ENCODE data around the gene ERGIC1.
A peak's percentile ranks its signal among the peaks of the same experiment; 100 is the strongest.

The ERGIC1 gene

DNA sequence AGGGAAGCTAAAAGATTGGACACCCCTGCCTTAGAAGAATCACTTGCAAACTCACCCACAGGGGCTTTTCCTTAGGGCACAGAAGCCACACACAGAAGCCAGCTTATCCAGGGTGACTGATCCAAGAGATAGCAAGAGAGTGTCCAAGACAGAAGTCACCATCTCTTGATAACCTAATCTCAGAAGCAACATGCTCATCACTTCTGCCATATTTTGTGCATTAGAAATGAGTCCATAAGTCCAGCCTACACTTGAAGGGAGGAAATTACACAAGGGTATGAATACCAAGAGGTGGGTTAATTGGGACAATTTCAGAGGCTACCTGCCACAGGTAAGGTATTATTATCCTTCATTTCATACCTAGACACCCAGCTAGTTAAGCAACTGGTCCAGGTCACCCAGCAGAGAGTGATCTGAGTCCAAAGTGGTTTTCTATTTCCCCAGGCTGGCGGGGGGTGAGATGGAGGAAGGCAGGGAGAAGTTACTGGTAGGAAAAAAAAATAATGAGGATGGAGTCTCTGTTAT lies 3.7 kb upstream of the ERGIC1 start:
- Mint-ChIP-seq H3K27ac (no peak overlapping the region), H3K36me3 (peaks cover 6% of the 10 kb centered on the region), H3K9me3 (peaks cover 8% of the 10 kb centered on the region), H3K4me3 (no peak overlapping the region), H3K27me3 (no peaks in the 10 kb centered on the region), H3K4me1 (peaks cover 8% of the 10 kb centered on the region)
- ATAC-seq (ENCODE audit: low read depth): no peak
- no peak for DNase-seq (ENCODE audit: low spot score in 2 of 2)

DNA sequence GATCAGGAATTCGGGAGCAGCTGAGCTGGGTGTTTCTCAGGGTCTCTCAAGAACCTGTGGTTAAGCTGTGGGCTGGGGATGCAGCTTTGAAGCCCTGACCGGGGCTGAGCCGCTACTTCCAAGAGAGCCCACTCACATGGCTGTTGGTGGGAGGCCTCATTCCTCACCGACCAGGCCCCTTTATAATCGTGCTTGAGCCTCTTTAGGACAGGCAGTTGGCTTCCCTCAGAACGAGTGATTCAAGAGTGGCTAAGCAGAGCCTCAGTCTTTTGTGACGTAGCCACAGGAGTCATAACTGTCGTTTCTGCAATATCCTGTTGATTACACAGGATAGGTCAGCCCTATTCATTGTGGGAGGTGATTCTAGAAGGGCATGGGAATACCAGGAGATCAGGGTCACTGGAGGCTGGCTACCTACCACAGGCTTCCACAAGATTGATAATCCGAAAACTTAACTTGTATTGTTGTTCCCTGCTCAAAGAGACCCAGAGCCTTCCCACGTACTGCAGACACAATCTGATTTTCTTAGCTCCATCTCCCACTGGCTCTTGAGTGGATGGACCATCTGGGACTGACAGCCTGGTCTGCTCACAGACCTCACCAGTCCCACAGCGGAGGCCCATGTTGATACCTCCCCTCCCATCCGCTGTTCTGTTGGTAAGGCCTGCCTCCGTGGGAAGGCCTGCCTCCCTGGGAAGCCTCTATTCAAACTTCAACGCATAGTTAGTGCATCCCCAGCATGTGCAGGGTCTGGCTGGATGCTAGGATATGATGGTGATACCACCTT lies 3.0 kb upstream of the ERGIC1 start:
- no peak for DNase-seq (ENCODE audit: low spot score in 2 of 2)
- Mint-ChIP-seq H3K27me3 (no peaks in the 10 kb centered on the region), H3K27ac (no peak overlapping the region), H3K36me3 (peaks cover 2% of the 10 kb centered on the region), H3K4me1 (peaks cover 15% of the 10 kb centered on the region), H3K4me3 (no peak overlapping the region), H3K9me3 (peaks cover 4% of the 10 kb centered on the region)
- ATAC-seq (ENCODE audit: low read depth): no peak

DNA sequence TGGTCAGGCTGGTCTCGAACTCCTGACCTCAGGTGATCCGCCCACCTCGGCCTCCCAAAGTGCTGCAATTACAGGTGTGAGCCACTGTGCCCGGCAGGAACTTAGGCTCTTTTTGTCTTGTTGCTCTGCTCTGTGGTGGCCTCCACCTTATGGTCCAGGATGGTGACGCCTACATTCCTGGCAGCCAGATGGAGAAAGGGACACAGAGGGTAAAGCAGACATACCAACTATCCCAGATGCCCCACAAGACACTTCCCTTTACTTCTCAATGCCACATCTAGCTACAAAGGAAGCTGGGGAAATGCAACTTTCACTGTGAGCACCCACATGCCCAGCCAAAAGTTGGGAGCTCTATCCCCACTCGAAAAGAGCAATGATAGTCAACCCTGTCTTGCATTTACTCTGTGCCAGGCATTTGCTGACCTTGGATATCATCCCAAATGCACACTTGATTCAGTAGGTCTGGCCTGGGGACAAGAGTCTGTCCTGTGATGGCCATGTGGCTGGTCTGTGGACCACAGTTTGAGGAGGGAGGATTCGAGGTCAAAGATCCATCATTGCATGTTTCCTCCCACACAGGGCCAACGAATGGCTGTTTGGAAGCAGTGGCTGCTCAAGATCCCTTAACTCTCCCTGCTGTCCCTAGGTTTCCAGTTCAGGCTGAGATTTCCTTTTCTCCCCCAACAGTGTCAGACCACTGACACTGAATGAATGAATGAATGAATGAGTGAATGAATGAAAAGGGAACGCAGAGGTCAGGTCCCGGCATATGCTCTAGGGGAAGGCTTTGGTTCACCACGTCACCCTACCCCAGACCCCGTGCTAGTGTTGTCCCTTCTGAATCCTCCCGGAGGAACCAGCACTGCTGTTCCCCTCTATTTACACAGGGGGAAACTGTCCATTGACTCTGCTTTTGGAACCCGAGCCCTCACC lies 1.4 kb upstream of the ERGIC1 start:
- Mint-ChIP-seq H3K4me1 (peaks cover 28% of the 10 kb centered on the region), H3K9me3 (no peaks in the 10 kb centered on the region), H3K4me3 (peak overlapping the region; percentile 94), H3K36me3 (peaks cover 2% of the 10 kb centered on the region), H3K27ac (peak overlapping the region; percentile 98), H3K27me3 (no peaks in the 10 kb centered on the region)
- DNase-seq (ENCODE audit: low spot score in 2 of 2) (no peak), ATAC-seq (ENCODE audit: low read depth) (no peak)

DNA sequence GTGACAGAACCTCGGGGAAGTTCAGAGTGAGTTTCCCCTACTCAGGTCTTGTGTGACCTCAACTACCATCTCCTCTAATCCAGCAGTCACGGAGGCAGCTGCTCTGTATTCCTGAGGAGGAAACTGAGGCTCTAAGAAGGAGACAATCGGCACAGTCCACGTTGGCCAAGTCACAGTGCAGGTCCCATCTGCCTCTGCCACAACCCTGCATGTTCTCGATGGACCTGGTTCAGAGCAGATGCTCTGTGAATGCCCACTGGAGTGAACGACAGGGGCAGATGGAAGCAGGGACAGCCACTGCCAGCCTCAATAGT lies 722 bp upstream of the ERGIC1 start:
- peak overlapping the region; percentile 98 for H3K27ac Mint-ChIP-seq
- H3K4me3 Mint-ChIP-seq: peak overlapping the region; percentile 94

DNA sequence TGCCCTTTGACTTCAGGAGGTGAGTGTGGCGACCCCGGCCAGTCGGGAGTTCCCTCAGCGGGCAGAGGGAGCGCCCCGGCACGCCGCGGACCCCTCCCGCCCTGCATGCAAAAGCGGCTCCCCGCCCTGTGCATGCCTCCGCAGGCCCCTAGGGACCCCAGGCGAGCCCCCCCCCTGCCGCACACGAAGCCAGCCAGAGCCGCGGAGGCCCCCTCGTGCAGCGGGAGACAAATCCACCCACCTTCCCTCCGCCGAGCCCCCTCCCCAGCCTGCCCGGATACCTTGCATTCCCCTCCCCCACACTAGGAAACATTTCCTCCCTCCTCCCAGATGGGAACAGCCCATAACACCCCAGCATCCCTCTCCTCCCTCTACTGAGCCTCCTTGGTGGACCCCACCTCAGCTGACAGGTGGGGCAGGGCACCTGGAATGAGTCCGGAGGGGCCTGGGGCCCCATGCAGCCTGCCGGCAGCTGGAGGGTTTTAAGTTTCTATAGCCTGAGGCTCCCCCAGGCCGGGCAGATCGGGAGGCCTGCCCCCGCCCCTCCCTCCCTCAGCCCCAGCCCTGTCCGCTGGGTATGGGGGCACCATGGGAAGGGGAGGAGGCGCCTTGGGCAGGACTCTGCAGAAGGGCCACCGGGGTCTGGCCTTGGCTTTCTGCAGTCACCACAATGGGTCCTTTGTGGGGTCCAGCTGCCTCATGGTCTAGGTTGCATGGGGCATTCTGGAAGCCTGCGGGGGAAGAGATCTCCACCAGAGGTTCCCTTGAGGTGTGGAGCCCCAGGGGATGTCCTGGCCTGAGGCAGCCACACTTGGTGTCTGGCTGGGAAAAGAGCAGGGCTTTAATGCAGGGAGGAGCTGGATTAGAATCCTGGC lies 601 bp downstream of the ERGIC1 start:
- H3K9me3 Mint-ChIP-seq: no peaks in the 10 kb centered on the region
- peaks cover 2% of the 10 kb centered on the region for H3K36me3 Mint-ChIP-seq
- peak in 1 of 2 donors; percentile 56 for DNase-seq (ENCODE audit: low spot score in 2 of 2)
- ATAC-seq (ENCODE audit: low read depth): peak; percentile 47
- H3K4me1 Mint-ChIP-seq: peaks cover 35% of the 10 kb centered on the region
- peak overlapping the region; percentile 98 for H3K27ac Mint-ChIP-seq
- H3K4me3 Mint-ChIP-seq: peak overlapping the region; percentile 94
- no peaks in the 10 kb centered on the region for H3K27me3 Mint-ChIP-seq

More for the DNA sequence above, 722 bp upstream of the ERGIC1 start:
- DNase-seq (ENCODE audit: low spot score in 2 of 2): peak in 1 of 2 donors; percentile 54
- H3K27me3 Mint-ChIP-seq: no peaks in the 10 kb centered on the region
- no peak for ATAC-seq (ENCODE audit: low read depth)
- peaks cover 2% of the 10 kb centered on the region for H3K36me3 Mint-ChIP-seq
- peaks cover 31% of the 10 kb centered on the region for H3K4me1 Mint-ChIP-seq
- H3K9me3 Mint-ChIP-seq: no peaks in the 10 kb centered on the region

DNA sequence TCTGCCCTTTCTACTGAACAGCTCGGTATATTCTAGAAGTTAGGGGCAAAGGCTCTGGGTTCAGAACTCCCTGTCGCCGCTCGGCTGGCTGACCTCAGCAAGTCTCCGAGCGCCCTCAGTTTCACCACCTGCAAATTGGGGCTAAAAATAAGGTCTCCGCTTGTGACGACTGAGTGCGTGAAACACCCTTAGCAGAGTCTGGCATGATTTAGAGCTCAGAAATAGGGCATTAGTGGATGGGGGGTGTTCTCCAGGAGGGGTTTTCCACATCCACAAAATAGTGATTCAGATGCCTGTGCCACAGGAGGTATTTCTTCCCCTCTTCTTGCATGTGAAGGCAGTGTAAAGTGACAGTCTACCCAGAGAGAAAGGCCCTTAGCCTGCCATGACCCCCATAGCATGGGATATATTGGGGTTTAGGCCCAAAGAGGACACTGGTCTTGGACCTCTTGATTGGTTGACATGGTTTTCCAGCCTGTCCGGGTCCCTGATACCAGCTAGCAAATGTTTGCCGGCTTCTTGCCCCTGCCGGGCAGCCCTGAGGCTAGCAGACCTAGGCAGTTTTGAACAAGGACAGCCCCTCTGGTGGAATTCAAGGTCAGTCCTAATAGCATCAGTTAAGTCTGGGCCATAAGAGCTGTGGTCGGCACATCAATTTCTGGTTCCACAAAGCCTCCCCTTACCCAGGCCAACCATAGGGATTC lies 1.4 kb downstream of the ERGIC1 start:
- DNase-seq (ENCODE audit: low spot score in 2 of 2): peak in 1 of 2 donors; percentile 16

DNA sequence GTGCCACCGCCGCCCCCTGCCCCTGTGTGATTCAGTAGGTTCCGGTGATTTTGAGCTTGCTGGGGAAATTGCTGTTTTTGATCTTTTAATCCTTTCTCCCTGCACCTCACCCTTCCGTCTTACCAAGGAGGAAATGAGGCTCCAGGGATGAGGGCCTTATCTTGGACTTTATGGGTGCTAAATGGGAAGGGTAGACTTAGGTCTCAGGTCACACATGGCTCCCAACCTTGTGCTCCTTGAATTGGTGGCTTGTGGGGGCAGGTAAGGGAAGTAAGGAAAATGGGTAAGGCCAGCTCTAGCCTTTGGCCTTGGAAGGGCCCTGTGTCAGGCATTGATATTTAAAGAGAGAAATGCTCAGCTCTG lies 1.9 kb downstream of the ERGIC1 start:
- H3K27ac Mint-ChIP-seq: peak overlapping the region; percentile 98
- peak overlapping the region; percentile 94 for H3K4me3 Mint-ChIP-seq
- DNase-seq (ENCODE audit: low spot score in 2 of 2): no peak
- no peaks in the 10 kb centered on the region for H3K27me3 Mint-ChIP-seq
- H3K9me3 Mint-ChIP-seq: no peaks in the 10 kb centered on the region
- no peak for ATAC-seq (ENCODE audit: low read depth)
- peaks cover 4% of the 10 kb centered on the region for H3K36me3 Mint-ChIP-seq
- H3K4me1 Mint-ChIP-seq: peaks cover 38% of the 10 kb centered on the region

More for the DNA sequence above, 1.4 kb downstream of the ERGIC1 start:
- Mint-ChIP-seq H3K27ac (peak overlapping the region; percentile 98), H3K9me3 (no peaks in the 10 kb centered on the region), H3K27me3 (no peaks in the 10 kb centered on the region), H3K4me1 (peaks cover 38% of the 10 kb centered on the region), H3K4me3 (peak overlapping the region; percentile 94), H3K36me3 (peaks cover 4% of the 10 kb centered on the region)
- peak; percentile 5 for ATAC-seq (ENCODE audit: low read depth)

DNA sequence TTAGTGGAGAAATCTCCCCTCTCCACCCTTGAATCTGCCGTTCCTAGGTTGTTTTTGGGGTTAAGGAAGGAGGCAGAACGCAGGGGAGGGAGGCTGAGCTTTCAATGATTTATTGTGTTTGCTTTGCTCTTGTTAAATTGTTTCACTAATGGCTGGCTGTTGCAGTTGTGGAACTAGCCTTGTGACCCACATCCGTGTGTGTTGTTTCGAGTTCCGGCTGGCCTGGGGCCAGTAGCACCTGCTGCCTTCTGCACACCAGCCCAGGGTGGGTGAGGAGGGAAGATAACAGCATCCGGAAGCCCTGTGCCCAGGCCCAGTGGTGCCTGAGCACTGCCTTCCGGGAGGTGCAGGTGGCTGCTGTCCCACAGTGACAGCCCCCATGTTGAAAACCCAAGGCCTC lies 3.6 kb downstream of the ERGIC1 start:
- Mint-ChIP-seq H3K4me3 (peak overlapping the region; percentile 83), H3K4me1 (peaks cover 38% of the 10 kb centered on the region), H3K27me3 (no peaks in the 10 kb centered on the region), H3K9me3 (no peaks in the 10 kb centered on the region), H3K36me3 (peaks cover 8% of the 10 kb centered on the region), H3K27ac (peak overlapping the region; percentile 98)
- peak; percentile 69 for ATAC-seq (ENCODE audit: low read depth)
- DNase-seq (ENCODE audit: low spot score in 2 of 2): peak; percentile 57 to 60

DNA sequence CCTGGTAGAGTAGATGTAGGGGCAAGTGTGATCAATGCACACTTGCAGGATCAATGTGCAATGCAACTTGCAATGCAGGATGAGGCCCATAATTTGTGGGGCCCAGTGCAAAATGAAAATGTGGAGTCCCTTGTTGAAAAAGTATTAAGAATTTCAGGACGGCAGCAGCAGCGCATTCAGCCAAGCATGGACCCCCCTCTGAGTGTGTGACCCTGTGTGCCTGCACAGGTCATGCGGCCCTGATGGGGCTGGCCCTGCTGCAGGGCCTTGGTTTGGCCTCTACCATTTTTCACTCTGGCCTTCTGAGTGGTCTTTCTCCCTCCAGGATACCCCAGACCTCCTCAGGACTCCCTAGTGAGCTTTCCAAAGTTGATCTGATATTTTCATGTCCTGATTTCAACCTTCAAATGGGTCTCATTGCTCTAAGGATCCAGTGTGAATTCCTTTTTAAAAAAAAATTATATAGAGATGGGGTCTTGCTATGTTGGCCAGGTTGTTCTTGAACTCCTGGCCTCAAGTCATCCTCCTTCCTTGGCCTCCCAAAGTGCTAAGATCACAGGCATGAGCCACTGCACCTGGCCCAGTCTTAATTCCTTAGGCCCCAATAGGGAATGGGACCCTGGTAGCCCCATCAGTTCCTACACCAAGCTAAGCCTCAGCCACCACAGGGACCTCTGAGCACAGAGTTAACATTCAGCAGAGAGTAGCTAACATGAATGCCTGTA lies 4.3 kb downstream of the ERGIC1 start:
- no peaks in the 10 kb centered on the region for H3K9me3 Mint-ChIP-seq
- H3K36me3 Mint-ChIP-seq: peaks cover 9% of the 10 kb centered on the region
- peak overlapping the region; percentile 83 for H3K4me3 Mint-ChIP-seq
- peaks cover 37% of the 10 kb centered on the region for H3K4me1 Mint-ChIP-seq
- ATAC-seq (ENCODE audit: low read depth): no peak
- H3K27ac Mint-ChIP-seq: peak overlapping the region; percentile 98
- H3K27me3 Mint-ChIP-seq: no peaks in the 10 kb centered on the region
- DNase-seq (ENCODE audit: low spot score in 2 of 2): no peak

DNA sequence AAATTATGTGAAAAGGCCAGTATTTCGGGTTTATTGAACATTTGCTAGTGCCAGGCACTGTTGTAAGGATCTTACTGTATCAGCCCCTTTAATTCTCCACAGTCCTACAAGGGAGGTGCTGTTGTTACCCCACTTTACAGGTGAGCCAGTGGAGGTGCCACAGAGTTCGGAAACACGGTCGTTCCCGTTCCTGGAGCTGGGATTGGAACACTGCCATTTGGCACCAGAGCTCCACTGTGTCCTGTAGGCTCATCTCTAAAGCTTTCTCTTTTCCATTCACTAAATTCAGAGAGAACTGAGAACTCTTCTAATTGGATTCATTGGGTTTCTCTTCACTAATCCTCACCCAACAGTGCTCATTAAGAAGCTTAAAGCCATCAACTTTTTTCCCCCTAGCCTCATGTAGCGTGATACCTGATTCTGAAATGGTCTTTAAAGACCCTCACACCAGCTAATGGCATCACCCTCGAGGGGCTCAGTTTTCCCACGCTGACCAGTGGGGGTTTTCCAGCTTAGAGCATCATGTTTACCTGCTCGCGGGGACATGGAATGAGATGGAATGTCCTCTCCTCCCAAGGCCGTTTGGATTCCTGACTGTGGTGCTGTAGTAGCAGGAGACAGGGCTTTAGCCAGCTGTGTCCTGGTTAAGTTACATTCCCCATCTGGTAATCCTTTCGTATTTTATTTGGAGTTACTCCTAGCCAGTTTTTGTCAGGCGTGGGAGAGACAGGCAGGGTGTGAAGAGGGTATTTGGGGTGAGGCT lies 5.8 kb downstream of the ERGIC1 start:
- H3K4me3 Mint-ChIP-seq: no peak overlapping the region
- peaks cover 13% of the 10 kb centered on the region for H3K36me3 Mint-ChIP-seq
- no peak for DNase-seq (ENCODE audit: low spot score in 2 of 2)
- no peak for ATAC-seq (ENCODE audit: low read depth)
- peak overlapping the region; percentile 67 for H3K27ac Mint-ChIP-seq
- no peaks in the 10 kb centered on the region for H3K27me3 Mint-ChIP-seq
- peaks cover 47% of the 10 kb centered on the region for H3K4me1 Mint-ChIP-seq
- no peaks in the 10 kb centered on the region for H3K9me3 Mint-ChIP-seq

DNA sequence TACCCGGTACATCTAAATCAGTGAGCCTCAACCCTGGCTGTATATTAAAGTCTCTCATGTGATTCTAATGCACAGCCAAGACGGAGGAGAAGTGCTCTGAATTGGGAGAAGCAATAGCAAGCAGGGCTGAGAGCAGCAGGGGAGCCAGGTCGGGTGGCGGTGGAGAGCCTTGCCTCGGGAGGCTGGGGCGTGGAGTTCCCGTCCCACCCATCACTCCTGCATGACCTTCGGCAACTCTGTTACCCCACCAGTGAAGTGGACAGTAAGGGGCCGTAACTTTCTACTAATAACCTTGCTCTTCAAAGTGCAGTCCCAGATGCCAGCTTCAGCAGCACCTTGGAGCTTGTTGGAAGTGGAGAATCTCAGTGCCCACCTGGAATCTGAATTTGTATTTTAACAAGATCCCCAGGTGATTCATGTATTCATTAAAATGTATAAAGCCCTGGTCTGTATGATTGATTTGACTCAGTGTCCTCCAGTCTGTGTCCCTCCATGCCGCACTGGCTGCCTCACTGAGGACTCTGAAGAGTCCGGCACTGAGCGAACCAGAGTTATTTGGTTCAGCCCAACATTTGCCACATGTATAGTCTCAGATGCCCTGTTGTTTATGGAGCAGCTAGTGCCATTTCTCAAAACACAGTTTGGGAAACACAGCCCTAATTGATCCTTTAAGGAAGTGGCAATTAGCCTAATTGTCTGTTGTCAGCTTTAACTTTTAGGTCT lies 6.5 kb downstream of the ERGIC1 start:
- Mint-ChIP-seq H3K4me1 (peaks cover 44% of the 10 kb centered on the region), H3K9me3 (no peaks in the 10 kb centered on the region)

More for the DNA sequence above, 6.5 kb downstream of the ERGIC1 start:
- Mint-ChIP-seq H3K27me3 (no peaks in the 10 kb centered on the region), H3K4me3 (no peak overlapping the region), H3K27ac (peak overlapping the region; percentile 67), H3K36me3 (peaks cover 13% of the 10 kb centered on the region)
- no peak for ATAC-seq (ENCODE audit: low read depth)
- DNase-seq (ENCODE audit: low spot score in 2 of 2): no peak

All from memory B cell (primary cell).